HG03103 (cell line): ENCODE results near the gene MMRN1.

Experiments used
- ATAC-seq: cut with Tn5 transposase; IDR thresholded peaks from one replicate; pipeline ENCODE4 v1.9.1; 2021; ENCODE audit warnings: low read depth; ENCODE audit not compliant: unreplicated experiment

The MMRN1 gene

GRCh38 chr4:89894649-89895550 lies at the start of gene MMRN1:
Gene MMRN1, plus strand, starts transcription at chr4:89894854. Its CDS starts 118 bp downstream, at chr4:89894972.
- ATAC-seq, result peak; percentile 69

- ATAC-seq, result no peak
Observed at GRCh38 chr4:89847571-89848325, 46.9 kb upstream of the MMRN1 start.

GRCh38 chr4:89855236-89855635 lies 39.4 kb upstream of the MMRN1 start:
- no peak for ATAC-seq

GRCh38 chr4:89860971-89861370 lies 33.7 kb upstream of the MMRN1 start:
- ATAC-seq, result no peak

GRCh38 chr4:89863533-89863932 lies 31.1 kb upstream of the MMRN1 start:
- ATAC-seq, result no peak

- ATAC-seq, result no peak
Observed at GRCh38 chr4:89868276-89868675, 26.4 kb upstream of the MMRN1 start.

GRCh38 chr4:89868999-89869589 lies 25.6 kb upstream of the MMRN1 start:
- ATAC-seq, result no peak

- no peak for ATAC-seq
Observed at GRCh38 chr4:89871211-89871610, 23.4 kb upstream of the MMRN1 start.

- no peak for ATAC-seq
Observed at GRCh38 chr4:89876548-89876947, 18.1 kb upstream of the MMRN1 start.

GRCh38 chr4:89878611-89879010 lies 16.0 kb upstream of the MMRN1 start:
- ATAC-seq, result no peak

- ATAC-seq, result no peak
Observed at GRCh38 chr4:89879215-89879614, 15.4 kb upstream of the MMRN1 start.

- no peak for ATAC-seq
Observed at GRCh38 chr4:89889289-89889688, 5.4 kb upstream of the MMRN1 start.

GRCh38 chr4:89897867-89898266 lies 3.2 kb downstream of the MMRN1 start:
- ATAC-seq, result no peak

- ATAC-seq, result peak; percentile 35
Observed at GRCh38 chr4:89898304-89898716, 3.7 kb downstream of the MMRN1 start.

- no peak for ATAC-seq
Observed at GRCh38 chr4:89899152-89899551, 4.5 kb downstream of the MMRN1 start.

GRCh38 chr4:89899854-89900253 lies 5.2 kb downstream of the MMRN1 start:
- no peak for ATAC-seq

GRCh38 chr4:89901808-89902431 lies 7.3 kb downstream of the MMRN1 start:
- ATAC-seq, result peak; percentile 74

GRCh38 chr4:89904524-89904923 lies 9.9 kb downstream of the MMRN1 start:
- ATAC-seq, result no peak

GRCh38 chr4:89906316-89906715 lies 11.7 kb downstream of the MMRN1 start:
- no peak for ATAC-seq

- no peak for ATAC-seq
Observed at GRCh38 chr4:89906777-89907521, 12.3 kb downstream of the MMRN1 start.
